ENCODE measurements around the gene GNAS-AS1. TPM values are rescaled to one million over a fixed set of nuclear protein-coding genes. Genes with fewer than 3 reads are reported as not detected.

GNAS-AS1 gene
- total RNA-seq, 4 donors from 2014 or later, result 0.19 to 0.48 (median 0.34) TPM; not detected in 1

- 61 to 74% methylated on average over 27 to 31 of the region's 41 CpGs for WGBS, 2 donors
- intact Hi-C loops (cut with DNase I), result no loop called here
- peaks cover 0 to 94% (median 1%) of the 10 kb centered on the region in 4 donors for H3K27me3 ChIP-seq
- peaks cover 0 to 51% (median 16%) of the 10 kb centered on the region in 3 donors for H3K4me1 ChIP-seq
- H3K27ac ChIP-seq, result no peak overlapping the region
- peak overlapping the region; percentile 22 to 64 (median 50) for H3K4me3 ChIP-seq
- TF ChIP-seq CTCF (IDR thresholded peaks at IDR 0.05) (no peak), POLR2A (IDR thresholded peaks at IDR 0.05) (no peak)
- H3K9me3 ChIP-seq, result no peaks in the 10 kb centered on the region
- no peak for DNase-seq
- H3K36me3 ChIP-seq, result no peaks in the 10 kb centered on the region
Observed at GRCh38 chr20:58851221-58851968, 693 bp upstream of the GNAS-AS1 start.

- peaks cover 0 to 18% (median 0%) of the 10 kb centered on the region in 3 donors for H3K4me1 ChIP-seq
- intact Hi-C loops (cut with DNase I), result no loop called here
- no peak overlapping the region for H3K27ac ChIP-seq
- H3K4me3 ChIP-seq, result no peak overlapping the region
- H3K27me3 ChIP-seq, result peaks cover 0 to 92% (median 0%) of the 10 kb centered on the region in 4 donors
- no peaks in the 10 kb centered on the region for H3K36me3 ChIP-seq
- H3K9me3 ChIP-seq, result no peaks in the 10 kb centered on the region
- 49 to 54% methylated on average over 2 of the region's 2 CpGs for WGBS, 2 donors
- TF ChIP-seq CTCF (IDR thresholded peaks at IDR 0.05) (no peak), POLR2A (IDR thresholded peaks at IDR 0.05) (no peak)
- no peak for DNase-seq
Observed at GRCh38 chr20:58847463-58847862, 3.2 kb downstream of the GNAS-AS1 start.

- TF ChIP-seq POLR2A (IDR thresholded peaks at IDR 0.05) (no peak), CTCF (IDR thresholded peaks at IDR 0.05) (no peak)
- intact Hi-C loops (cut with DNase I), result no loop called here
- Histone ChIP-seq H3K9me3 (no peaks in the 10 kb centered on the region), H3K4me3 (no peak overlapping the region), H3K36me3 (no peaks in the 10 kb centered on the region), H3K4me1 (peaks cover 0 to 1% (median 0%) of the 10 kb centered on the region in 3 donors), H3K27ac (no peak overlapping the region), H3K27me3 (peaks cover 0 to 92% (median 2%) of the 10 kb centered on the region in 4 donors)
- DNase-seq, result no peak
- WGBS, 2 donors, result 60 to 75% methylated on average over 2 to 3 of the region's 3 CpGs
Observed at GRCh38 chr20:58845706-58846105, 5.0 kb downstream of the GNAS-AS1 start.

- Histone ChIP-seq H3K27ac (no peak overlapping the region), H3K4me3 (no peak overlapping the region), H3K27me3 (peaks cover 0 to 92% (median 2%) of the 10 kb centered on the region in 4 donors), H3K9me3 (no peaks in the 10 kb centered on the region), H3K4me1 (peaks cover 0 to 18% (median 3%) of the 10 kb centered on the region in 3 donors), H3K36me3 (no peaks in the 10 kb centered on the region)
- WGBS, 2 donors, result 56 to 58% methylated on average over 3 to 6 of the region's 6 CpGs
- no peak for TF ChIP-seq POLR2A (IDR thresholded peaks at IDR 0.05)
- TF ChIP-seq CTCF (IDR thresholded peaks at IDR 0.05), result no peak
- intact Hi-C loops (cut with DNase I), result no loop called here
- no peak for DNase-seq
Observed at GRCh38 chr20:58843128-58843556, 7.6 kb downstream of the GNAS-AS1 start.

GRCh38 chr20:58842276-58842675 is 8.4 kb downstream of the GNAS-AS1 start:
- intact Hi-C loops (cut with DNase I), result no loop called here
- H3K4me1 ChIP-seq, result peaks cover 0 to 18% (median 3%) of the 10 kb centered on the region in 3 donors
- no peak for TF ChIP-seq CTCF (IDR thresholded peaks at IDR 0.05)
- no peak for TF ChIP-seq POLR2A (IDR thresholded peaks at IDR 0.05)
- H3K27me3 ChIP-seq, result peaks cover 0 to 93% (median 2%) of the 10 kb centered on the region in 4 donors
- no peak overlapping the region for H3K27ac ChIP-seq
- DNase-seq, result no peak
- no peaks in the 10 kb centered on the region for H3K36me3 ChIP-seq
- WGBS, 2 donors, result 55 to 70% methylated on average over 19 to 20 of the region's 20 CpGs
- no peaks in the 10 kb centered on the region for H3K9me3 ChIP-seq
- H3K4me3 ChIP-seq, result no peak overlapping the region

Data from esophagus squamous epithelium (tissue), 5 donors.